Stimulated activated CD4-positive, alpha-beta T cell treated with anti-CD3 and anti-CD28 coated beads, Interleukin-2, amount 100 ng/mL, for 4 hours (primary cell): ENCODE data around the gene ETNK2.
"Not testable (repeated sequence)": the region's sequence is repeated elsewhere in the genome, so short reads cannot be mapped to it uniquely, and the experiment has no call there.

Source experiments
- DNase-seq: peaks from one replicate; pipeline ENCODE4 v3.0.0-alpha.2; 2020; ENCODE audit warnings: low read depth

ETNK2 gene

GRCh38 chr1:204098683-204099082, 53.2 kb downstream of the ETNK2 start:
- no peak for DNase-seq

GRCh38 chr1:204096931-204097330, 54.9 kb downstream of the ETNK2 start:
- DNase-seq: no peak

GRCh38 chr1:204094856-204095634, 56.8 kb downstream of the ETNK2 start:
- DNase-seq: no peak

- DNase-seq: no peak
These were observed 57.5 kb downstream of the ETNK2 start for GRCh38 chr1:204094313-204094729.

GRCh38 chr1:204093781-204094180, 58.1 kb downstream of the ETNK2 start:
- no peak for DNase-seq

GRCh38 chr1:204093421-204093717, 58.5 kb downstream of the ETNK2 start:
- DNase-seq: no peak

GRCh38 chr1:204092632-204093420, 59.0 kb downstream of the ETNK2 start:
- no peak for DNase-seq

GRCh38 chr1:204091787-204092312, 60.0 kb downstream of the ETNK2 start:
- DNase-seq: no peak

- DNase-seq: no peak
These were observed 60.8 kb downstream of the ETNK2 start for GRCh38 chr1:204091066-204091465.

GRCh38 chr1:204090132-204090531, 61.7 kb downstream of the ETNK2 start:
- not testable (repeated sequence) for DNase-seq

- no peak for DNase-seq
These were observed 62.6 kb downstream of the ETNK2 start for GRCh38 chr1:204089044-204089751.

- DNase-seq: no peak
These were observed 63.2 kb downstream of the ETNK2 start for GRCh38 chr1:204088596-204088995.

GRCh38 chr1:204087893-204088528, 63.8 kb downstream of the ETNK2 start:
- DNase-seq: no peak

- no peak for DNase-seq
These were observed 64.5 kb downstream of the ETNK2 start for GRCh38 chr1:204087181-204087892.

- no peak for DNase-seq
These were observed 66.0 kb downstream of the ETNK2 start for GRCh38 chr1:204085876-204086275.

GRCh38 chr1:204084247-204084772, 67.5 kb downstream of the ETNK2 start:
- DNase-seq: no peak

- DNase-seq: no peak
These were observed 68.4 kb downstream of the ETNK2 start for GRCh38 chr1:204083491-204083890.

- no peak for DNase-seq
These were observed 69.9 kb downstream of the ETNK2 start for GRCh38 chr1:204081791-204082513.

- no peak for DNase-seq
These were observed 70.6 kb downstream of the ETNK2 start for GRCh38 chr1:204081164-204081790.
